ENCODE measurements around the gene GAS6.

DNA sequence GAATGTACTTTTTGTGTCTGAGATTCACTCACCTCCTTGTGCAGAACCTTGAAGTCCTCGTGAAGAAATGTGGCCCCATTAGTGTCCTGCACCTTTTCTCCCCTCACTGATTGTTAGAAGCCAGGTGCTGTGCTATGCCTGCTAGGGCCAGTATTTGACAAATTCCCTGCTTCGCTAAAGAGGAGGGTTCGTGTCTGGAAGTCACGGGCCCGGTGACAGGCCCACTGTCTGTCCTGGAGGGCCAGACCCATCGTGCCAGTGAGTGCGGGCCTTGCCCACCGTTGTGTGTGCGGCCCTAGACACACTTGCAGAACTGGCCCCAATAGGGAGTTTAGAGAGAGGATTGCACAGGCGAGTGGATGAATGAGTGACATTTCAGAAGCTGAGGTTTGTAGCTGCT, 36.8 kb upstream of the GAS6 start:
- TF ChIP-seq, protein P1, sequence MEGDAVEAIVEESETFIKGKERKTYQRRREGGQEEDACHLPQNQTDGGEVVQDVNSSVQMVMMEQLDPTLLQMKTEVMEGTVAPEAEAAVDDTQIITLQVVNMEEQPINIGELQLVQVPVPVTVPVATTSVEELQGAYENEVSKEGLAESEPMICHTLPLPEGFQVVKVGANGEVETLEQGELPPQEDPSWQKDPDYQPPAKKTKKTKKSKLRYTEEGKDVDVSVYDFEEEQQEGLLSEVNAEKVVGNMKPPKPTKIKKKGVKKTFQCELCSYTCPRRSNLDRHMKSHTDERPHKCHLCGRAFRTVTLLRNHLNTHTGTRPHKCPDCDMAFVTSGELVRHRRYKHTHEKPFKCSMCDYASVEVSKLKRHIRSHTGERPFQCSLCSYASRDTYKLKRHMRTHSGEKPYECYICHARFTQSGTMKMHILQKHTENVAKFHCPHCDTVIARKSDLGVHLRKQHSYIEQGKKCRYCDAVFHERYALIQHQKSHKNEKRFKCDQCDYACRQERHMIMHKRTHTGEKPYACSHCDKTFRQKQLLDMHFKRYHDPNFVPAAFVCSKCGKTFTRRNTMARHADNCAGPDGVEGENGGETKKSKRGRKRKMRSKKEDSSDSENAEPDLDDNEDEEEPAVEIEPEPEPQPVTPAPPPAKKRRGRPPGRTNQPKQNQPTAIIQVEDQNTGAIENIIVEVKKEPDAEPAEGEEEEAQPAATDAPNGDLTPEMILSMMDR (IDR thresholded peaks at IDR 0.05): no peak
- TF ChIP-seq POLR2A (IDR thresholded peaks at IDR 0.05): no peak

Data from uterus (tissue), 2 donors.